ENCODE results near the gene NDFIP2. TPM values are rescaled to one million over a fixed set of nuclear protein-coding genes. Genes with fewer than 3 reads are reported as not detected.

The NDFIP2 gene
- total RNA-seq, 1 experiment from 2014 or later = 49.6 TPM

GRCh38 chr13:79475569-79475968 is 5.4 kb upstream of the NDFIP2 start:
- no peak overlapping the region for H3K4me2 ChIP-seq (ENCODE audit: low read length)
- ATAC-seq (no peak), DNase-seq (ENCODE audit: low read depth, low spot score) (no peak)
- CTCF ChIA-PET = no interaction called here
- H3K79me2 ChIP-seq (ENCODE audit: insufficient read depth, low read length) = no peaks in the 10 kb centered on the region
- no peaks in the 10 kb centered on the region for H3K9me3 ChIP-seq (ENCODE audit: control insufficient read depth in 1 of 2, insufficient read depth in 1 of 2, low read depth in 1 of 2, low read length in 2 of 2)
- H3K4me1 ChIP-seq (ENCODE audit: control insufficient read depth in 1 of 2, insufficient read depth in 2 of 2, low read length in 2 of 2) = peaks cover 2 to 5% of the 10 kb centered on the region in 2 experiments; a peak in 2 of 4 replicates
- TF ChIP-seq POLR2A (IDR thresholded peaks at IDR 0.05; ENCODE audit: borderline replicate concordance, extremely low read depth, insufficient read depth, insufficient read length) (no peak), REST (IDR thresholded peaks at IDR 0.05; ENCODE audit: low read depth) (no peak), ZNF274 (IDR thresholded peaks at IDR 0.05; ENCODE audit: low read depth, low read length) (no peak), EGR1 (IDR thresholded peaks at IDR 0.05; ENCODE audit: low read depth) (no peak), RAD21 (IDR thresholded peaks at IDR 0.05; ENCODE audit: low read depth) (no peak), ELF1 (IDR thresholded peaks at IDR 0.05; ENCODE audit: borderline replicate concordance, low read depth) (no peak)
- intact Hi-C loops (cut with micrococcal nuclease) = no loop called here
- no peak overlapping the region for H3K9ac ChIP-seq (ENCODE audit: low read length)
- no peaks in the 10 kb centered on the region for H4K20me1 ChIP-seq (ENCODE audit: insufficient read depth)
- no TSS peak for BruUV-seq (replicated peaks)
- no peaks in the 10 kb centered on the region for H3K36me3 ChIP-seq (ENCODE audit: control insufficient read depth in 1 of 2, insufficient read depth in 2 of 2, low read length in 2 of 2)
- H3K4me3 ChIP-seq (replicated peaks in 1 of 2; ENCODE audit: low read depth in 1 of 2, low read length in 2 of 2) = no peak overlapping the region
- H2AFZ ChIP-seq (ENCODE audit: low read depth, low read length, poor library complexity, severe bottlenecking) = no peak overlapping the region
- RAD21 ChIA-PET (ENCODE audit: low non-redundant PET in 1 of 2, low total read pairs in 2 of 2, uncharacterized antibody in 2 of 2, unreplicated experiment in 2 of 2) = no interaction called here
- POLR2A ChIA-PET = no interaction called here
- no peaks in the 10 kb centered on the region for H3K9me2 ChIP-seq (ENCODE audit: insufficient read depth)
- H3K27me3 ChIP-seq (ENCODE audit: insufficient read depth, low read length) = no peaks in the 10 kb centered on the region
- no peak overlapping the region for H3K27ac ChIP-seq (ENCODE audit: low read depth, low read length)

GRCh38 chr13:79477968-79478367 is 3.0 kb upstream of the NDFIP2 start:
- BruUV-seq (replicated peaks) = no TSS peak
- no peak overlapping the region for H3K4me2 ChIP-seq (ENCODE audit: low read length)
- H4K20me1 ChIP-seq (ENCODE audit: insufficient read depth) = no peaks in the 10 kb centered on the region
- no peak overlapping the region for H3K27ac ChIP-seq (ENCODE audit: low read depth, low read length)
- peak overlapping the region; percentile 32 for H2AFZ ChIP-seq (ENCODE audit: low read depth, low read length, poor library complexity, severe bottlenecking)
- H3K4me3 ChIP-seq (replicated peaks in 1 of 2; ENCODE audit: low read depth in 1 of 2, low read length in 2 of 2) = no peak overlapping the region
- ChIA-PET RAD21 (ENCODE audit: low non-redundant PET in 1 of 2, low total read pairs in 2 of 2, uncharacterized antibody in 2 of 2, unreplicated experiment in 2 of 2) (interaction anchor here in 1 of 2 experiments (0.7 kb wide), 1 partner anchor 54 kb away, joined by 3 read pairs; no protein-coding TSS in a partner anchor), POLR2A (no interaction called here), CTCF (interaction anchor here (1.2 to 1.3 kb wide), 2 partner anchors 32 to 54 kb away, joined by 3 to 6 read pairs; no protein-coding TSS in a partner anchor)
- H3K27me3 ChIP-seq (ENCODE audit: insufficient read depth, low read length) = no peaks in the 10 kb centered on the region
- H3K36me3 ChIP-seq (ENCODE audit: control insufficient read depth in 1 of 2, insufficient read depth in 2 of 2, low read length in 2 of 2) = no peaks in the 10 kb centered on the region
- H3K9ac ChIP-seq (ENCODE audit: low read length) = no peak overlapping the region
- intact Hi-C loops (cut with micrococcal nuclease) = no loop called here
- H3K4me1 ChIP-seq (ENCODE audit: control insufficient read depth in 1 of 2, insufficient read depth in 2 of 2, low read length in 2 of 2) = peaks cover 8 to 17% of the 10 kb centered on the region in 2 experiments
- no peaks in the 10 kb centered on the region for H3K9me2 ChIP-seq (ENCODE audit: insufficient read depth)
- no peak for ATAC-seq
- no peak for DNase-seq (ENCODE audit: low read depth, low spot score)
- H3K79me2 ChIP-seq (ENCODE audit: insufficient read depth, low read length) = peaks cover 17% of the 10 kb centered on the region
- no peaks in the 10 kb centered on the region for H3K9me3 ChIP-seq (ENCODE audit: control insufficient read depth in 1 of 2, insufficient read depth in 1 of 2, low read depth in 1 of 2, low read length in 2 of 2)
- no peak for TF ChIP-seq REST (IDR thresholded peaks at IDR 0.05; ENCODE audit: low read depth)
- TF ChIP-seq, protein P1, sequence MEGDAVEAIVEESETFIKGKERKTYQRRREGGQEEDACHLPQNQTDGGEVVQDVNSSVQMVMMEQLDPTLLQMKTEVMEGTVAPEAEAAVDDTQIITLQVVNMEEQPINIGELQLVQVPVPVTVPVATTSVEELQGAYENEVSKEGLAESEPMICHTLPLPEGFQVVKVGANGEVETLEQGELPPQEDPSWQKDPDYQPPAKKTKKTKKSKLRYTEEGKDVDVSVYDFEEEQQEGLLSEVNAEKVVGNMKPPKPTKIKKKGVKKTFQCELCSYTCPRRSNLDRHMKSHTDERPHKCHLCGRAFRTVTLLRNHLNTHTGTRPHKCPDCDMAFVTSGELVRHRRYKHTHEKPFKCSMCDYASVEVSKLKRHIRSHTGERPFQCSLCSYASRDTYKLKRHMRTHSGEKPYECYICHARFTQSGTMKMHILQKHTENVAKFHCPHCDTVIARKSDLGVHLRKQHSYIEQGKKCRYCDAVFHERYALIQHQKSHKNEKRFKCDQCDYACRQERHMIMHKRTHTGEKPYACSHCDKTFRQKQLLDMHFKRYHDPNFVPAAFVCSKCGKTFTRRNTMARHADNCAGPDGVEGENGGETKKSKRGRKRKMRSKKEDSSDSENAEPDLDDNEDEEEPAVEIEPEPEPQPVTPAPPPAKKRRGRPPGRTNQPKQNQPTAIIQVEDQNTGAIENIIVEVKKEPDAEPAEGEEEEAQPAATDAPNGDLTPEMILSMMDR (IDR thresholded peaks at IDR 0.05 in 2 of 3, conservative IDR thresholded peaks at IDR 0.05 in 1 of 3; ENCODE audit: borderline replicate concordance in 1 of 3, insufficient read depth in 1 of 3, low read depth in 2 of 3, low read length in 2 of 3) = 0 out of 6 replicates have a peak, but pooled peaks of 1 of the 3 experiments have one; percentile 20

Data from HCT116 (cell line).